Activated naive CD4-positive, alpha-beta T cell treated with anti-CD3 and anti-CD28 coated beads, Interleukin-2, amount 50 U/mL, for 16 hours (primary cell): ENCODE results near the gene CEMIP.

Experiments
- DNase-seq: peaks from one replicate; pipeline ENCODE4 v3.0.0-alpha.2; 2020

The CEMIP gene

GRCh38 chr15:80856809-80857377, 77.7 kb downstream of the CEMIP start:
- no peak for DNase-seq

GRCh38 chr15:80861731-80862170, 82.6 kb downstream of the CEMIP start:
- no peak for DNase-seq

GRCh38 chr15:80864666-80865065, 85.5 kb downstream of the CEMIP start:
- no peak for DNase-seq

GRCh38 chr15:80866936-80867335, 87.8 kb downstream of the CEMIP start:
- DNase-seq: no peak

GRCh38 chr15:80870366-80870765, 91.2 kb downstream of the CEMIP start:
- DNase-seq: no peak

- DNase-seq: no peak
Measured at GRCh38 chr15:80870893-80871292, 91.7 kb downstream of the CEMIP start.

- no peak for DNase-seq
Measured at GRCh38 chr15:80871858-80872257, 92.7 kb downstream of the CEMIP start.

GRCh38 chr15:80873366-80873952, 94.3 kb downstream of the CEMIP start:
- DNase-seq: no peak

- DNase-seq: no peak
Measured at GRCh38 chr15:80875568-80876347, 96.6 kb downstream of the CEMIP start.

- DNase-seq: no peak
Measured at GRCh38 chr15:80876348-80876674, 97.1 kb downstream of the CEMIP start.

- no peak for DNase-seq
Measured at GRCh38 chr15:80878242-80878866, 99.2 kb downstream of the CEMIP start.

GRCh38 chr15:80878867-80879250, 99.7 kb downstream of the CEMIP start:
- DNase-seq: no peak

- no peak for DNase-seq
Measured at GRCh38 chr15:80880086-80880485, 100.9 kb downstream of the CEMIP start.

GRCh38 chr15:80883641-80884040, 104.5 kb downstream of the CEMIP start:
- no peak for DNase-seq

- no peak for DNase-seq
Measured at GRCh38 chr15:80885016-80885579, 105.9 kb downstream of the CEMIP start.

- no peak for DNase-seq
Measured at GRCh38 chr15:80887148-80887547, 108.0 kb downstream of the CEMIP start.

- no peak for DNase-seq
Measured at GRCh38 chr15:80888846-80889245, 109.7 kb downstream of the CEMIP start.

- no peak for DNase-seq
Measured at GRCh38 chr15:80890341-80891005, 111.3 kb downstream of the CEMIP start.

GRCh38 chr15:80891006-80891405, 111.8 kb downstream of the CEMIP start:
- no peak for DNase-seq

GRCh38 chr15:80892414-80892813, 113.2 kb downstream of the CEMIP start:
- DNase-seq: no peak

- DNase-seq: no peak
Measured at GRCh38 chr15:80893777-80894176, 114.6 kb downstream of the CEMIP start.

- DNase-seq: no peak
Measured at GRCh38 chr15:80895091-80895490, 115.9 kb downstream of the CEMIP start.

GRCh38 chr15:80895965-80896364, 116.8 kb downstream of the CEMIP start:
- DNase-seq: no peak
